HepG2 (cell line): ENCODE data around the gene TDRD9. TPM values are rescaled to one million over a fixed set of nuclear protein-coding genes. Genes with fewer than 3 reads are reported as not detected.

Experiments
- ATAC-seq: fragments of 200-7000 bp; cut with Tn5 transposase; 3 replicates; pipeline ENCODE4 v1.9.1; 2020; ENCODE audit warnings: mild to moderate bottlenecking, moderate library complexity
- BruUV-seq: library from RNA; stranded (reverse); fragments of 400-500 nt; replicated peaks from 2 replicates; lab custom pipeline; 2021; lab: Mats Ljungman, UMichigan
- CTCF ChIA-PET: fragments of 300-600 bp; formaldehyde crosslinking; extraction: SDS; loops from one replicate; lab custom pipeline; 2021; ENCODE audit warnings: low total read pairs, inconsistent platforms, low intra/inter-chr PET ratio; lab: Yijun Ruan, JAX
- POLR2A ChIA-PET: fragments of 350-600 bp; sonication (Branson Sonifier 250); formaldehyde crosslinking; loops from one replicate; lab custom pipeline; 2020; ENCODE audit warnings: antibody characterized with exemption, inconsistent platforms; lab: Yijun Ruan, JAX
- DNase-seq: peaks from one replicate; pipeline ENCODE4 v3.0.0-alpha.2; 2015; ENCODE audit warnings: low spot score
- FAIRE-seq: peaks from 3 replicates; lab custom pipeline; 2011; peaks lifted over from hg19 to GRCh38; lab: Jason Lieb, UNC
- H2AFZ ChIP-seq: one replicate; pipeline ENCODE4 v1.6.1; 2011; ENCODE audit warnings: low read length, inconsistent platforms
- H3K27ac ChIP-seq: fragments of 300-600 bp; 3 replicates; pipeline ENCODE4 v1.8.0; 2011; ENCODE audit warnings: mixed run types, mild to moderate bottlenecking, mixed read lengths, low read length, inconsistent platforms; ENCODE audit not compliant: insufficient read depth; ENCODE audit errors: extremely low read length
- H3K27me3 ChIP-seq, 2 experiments: fragments of 200-600 bp in 1 of 2; 2 replicates in 1 of 2; 3 replicates in 1 of 2; pipeline versions ENCODE4 v1.6.0 to v1.8.0; 2011; ENCODE audit warnings: low read length in 2 of 2, mild to moderate bottlenecking in 2 of 2, moderate library complexity in 2 of 2, inconsistent platforms in 1 of 2; ENCODE audit not compliant: insufficient read depth in 2 of 2, control insufficient read depth in 1 of 2
- H3K36me3 ChIP-seq, 2 experiments: fragments of 200-600 bp in 1 of 2; replicated peaks in 1 of 2; 2 replicates in 1 of 2; 3 replicates in 1 of 2; pipeline versions ENCODE4 v1.5.1 to v1.8.0; 2011; ENCODE audit warnings: low read length in 2 of 2, inconsistent platforms in 1 of 2; ENCODE audit not compliant: insufficient read depth in 2 of 2, control insufficient read depth in 1 of 2
- H3K4me1 ChIP-seq: 2 replicates; pipeline ENCODE4 v1.5.1; 2012; ENCODE audit warnings: low read length, inconsistent platforms; ENCODE audit not compliant: insufficient read depth
- H3K4me2 ChIP-seq: 2 replicates; pipeline ENCODE4 v1.6.0; 2011; ENCODE audit warnings: low read depth, low read length, inconsistent platforms
- H3K4me3 ChIP-seq, 3 experiments: fragments of 200-600 bp in 1 of 3; sonication (generic), shearing (Covaris generic) in 1 of 3; replicated peaks in 1 of 3; 2 replicates each; pipeline ENCODE4 v1.5.1; 2011 to 2016; ENCODE audit warnings: low read length in 3 of 3, inconsistent platforms in 2 of 3, low read depth in 2 of 3, mild to moderate bottlenecking in 2 of 3, control low read depth in 1 of 3, mixed read lengths in 1 of 3; ENCODE audit not compliant: insufficient read depth in 1 of 3
- H3K79me2 ChIP-seq: one replicate; pipeline ENCODE4 v1.6.1; 2011; ENCODE audit warnings: low read length, inconsistent platforms; ENCODE audit not compliant: insufficient read depth
- H3K9ac ChIP-seq: 2 replicates; pipeline ENCODE4 v1.6.0; 2011; ENCODE audit warnings: mild to moderate bottlenecking, low read depth, low read length, inconsistent platforms; ENCODE audit not compliant: insufficient read depth
- H3K9me3 ChIP-seq: 2 replicates; pipeline ENCODE4 v1.5.1; 2012; ENCODE audit warnings: mild to moderate bottlenecking, low read length
- H4K20me1 ChIP-seq: 2 replicates; pipeline ENCODE4 v1.6.0; 2011; ENCODE audit warnings: inconsistent platforms, mild to moderate bottlenecking, low read length, moderate library complexity; ENCODE audit not compliant: insufficient read depth
- CAMTA2 ChIP-seq: sonication (generic); formaldehyde crosslinking; IDR thresholded peaks from 2 replicates; pipeline ENCODE4 v1.4.0; 2020; ENCODE audit warnings: mild to moderate bottlenecking, missing genetic modification reagents, borderline replicate concordance
- IRX3 ChIP-seq: sonication (generic); formaldehyde crosslinking; IDR thresholded peaks from 2 replicates; pipeline ENCODE4 v1.8.1; 2023; ENCODE audit warnings: mild to moderate bottlenecking, low read depth, missing genetic modification reagents, borderline replicate concordance
- MXI1 ChIP-seq: IDR thresholded peaks from 3 replicates; pipeline ENCODE4 v1.6.1; 2012; ENCODE audit warnings: low read depth, low read length, inconsistent platforms, borderline replicate concordance
- NFE2L2 ChIP-seq: fragments of 150-350 bp; IDR thresholded peaks from 2 replicates; pipeline ENCODE4 v1.6.1; 2014; ENCODE audit warnings: low read length
- NFYC ChIP-seq: IDR thresholded peaks from 2 replicates; pipeline ENCODE4 v1.6.1; 2016; ENCODE audit warnings: missing genetic modification reagents, missing compliant biosample characterization
- SMARCE1 ChIP-seq: fragments of 450-650 bp; IDR thresholded peaks from 2 replicates; pipeline ENCODE4 v1.6.1; 2017; ENCODE audit warnings: borderline replicate concordance
- TEF ChIP-seq: sonication (generic); formaldehyde crosslinking; IDR thresholded peaks from 2 replicates; pipeline ENCODE4 v1.5.0; 2020; ENCODE audit warnings: missing genetic modification reagents
- ZBTB25 ChIP-seq: IDR thresholded peaks from 2 replicates; pipeline ENCODE4 v1.6.1; 2018; ENCODE audit warnings: missing genetic modification reagents
- ZFP36L2 ChIP-seq: sonication (generic); formaldehyde crosslinking; IDR thresholded peaks from 2 replicates; pipeline ENCODE4 v1.4.0; 2020; ENCODE audit warnings: missing genetic modification reagents
- ZNF362 ChIP-seq: sonication (generic); formaldehyde crosslinking; IDR thresholded peaks from 2 replicates; pipeline ENCODE4 v1.4.0; 2020; ENCODE audit warnings: missing genetic modification reagents, mild to moderate bottlenecking, borderline replicate concordance
- ZNF382 ChIP-seq: sonication (generic); formaldehyde crosslinking; IDR thresholded peaks from 2 replicates; pipeline ENCODE4 v1.5.0; 2020; ENCODE audit warnings: missing genetic modification reagents, mild to moderate bottlenecking, borderline replicate concordance
- WGBS: methylation state at CpG from one replicate; pipeline ENCODE4 v1.1.6; 2017; ENCODE audit warnings: low lambda C conversion rate; 5-methylcytosine and 5-hydroxymethylcytosine counted together
- in situ Hi-C: cut with HindIII; loops from 2 replicates; pipeline ENCODE4 v1.10.0; 2017; ENCODE audit warnings: low pct_unique_long_range_greater_than_20kb; ENCODE audit not compliant: extremely low pct_ligation_motif_present
- intact Hi-C: fragments of 100-400 bp; cut with micrococcal nuclease; formaldehyde crosslinking; loops from one replicate; pipeline ENCODE4 v1.10.0; 2022; ENCODE audit not compliant: unreplicated experiment
- polyA plus RNA-seq, 8 experiments: library from polyadenylated mRNA; depleted of rRNA in 3 of 8; stranded (reverse) in 7 of 8; unstranded in 1 of 8; fragments of >200 nt; fragmentation: Illumina TruSeq in 4 of 8; extraction: Trizol in 4 of 8; gene quantifications; 2 replicates each; pipeline versions ENCODE4 v1.2.1 to v1.2.3, GENCODE V29; 2011 to 2016; ENCODE audit warnings: low read depth in 4 of 8, missing spikeins in 1 of 8, mixed read lengths in 1 of 8; ENCODE audit not compliant: insufficient read depth in 1 of 8
- total RNA-seq, 5 experiments: library from RNA; depleted of rRNA; stranded (reverse); fragments of >200 nt; fragmentation: Illumina TruSeq; extraction: Trizol; gene quantifications; 2 replicates each; pipeline ENCODE4 v1.2.3, GENCODE V29; 2016; ENCODE audit warnings: low read depth in 1 of 5
- TF ChIP-seq, protein P1 (sequence below): sonication (generic); formaldehyde crosslinking; IDR thresholded peaks from 2 replicates; pipeline ENCODE4 v1.4.0; 2020; ENCODE audit warnings: low read depth, missing genetic modification reagents

TDRD9 gene
- total and polyA plus RNA-seq, 2 of the 13 experiments (the other 11 are each of a cell fraction or from before 2014, with no cell fraction given), result not detected

- TF ChIP-seq ZNF362 (CRISPR knock-in tag) (no peak), SMARCE1 (no peak), CAMTA2 (CRISPR knock-in tag) (no peak), MXI1 (no peak), NFYC (CRISPR knock-in tag) (no peak)
These were observed 154.6 kb downstream of the TDRD9 start (continued) for GRCh38 chr14:104082807-104083206.

- intact Hi-C loops, result no loop called here
- 45% methylated on average over 16 of the region's 16 CpGs for WGBS
- no peak overlapping the region for H2AFZ ChIP-seq
- no peak for TF ChIP-seq ZBTB25 (CRISPR knock-in tag)
- TF ChIP-seq, protein P1, sequence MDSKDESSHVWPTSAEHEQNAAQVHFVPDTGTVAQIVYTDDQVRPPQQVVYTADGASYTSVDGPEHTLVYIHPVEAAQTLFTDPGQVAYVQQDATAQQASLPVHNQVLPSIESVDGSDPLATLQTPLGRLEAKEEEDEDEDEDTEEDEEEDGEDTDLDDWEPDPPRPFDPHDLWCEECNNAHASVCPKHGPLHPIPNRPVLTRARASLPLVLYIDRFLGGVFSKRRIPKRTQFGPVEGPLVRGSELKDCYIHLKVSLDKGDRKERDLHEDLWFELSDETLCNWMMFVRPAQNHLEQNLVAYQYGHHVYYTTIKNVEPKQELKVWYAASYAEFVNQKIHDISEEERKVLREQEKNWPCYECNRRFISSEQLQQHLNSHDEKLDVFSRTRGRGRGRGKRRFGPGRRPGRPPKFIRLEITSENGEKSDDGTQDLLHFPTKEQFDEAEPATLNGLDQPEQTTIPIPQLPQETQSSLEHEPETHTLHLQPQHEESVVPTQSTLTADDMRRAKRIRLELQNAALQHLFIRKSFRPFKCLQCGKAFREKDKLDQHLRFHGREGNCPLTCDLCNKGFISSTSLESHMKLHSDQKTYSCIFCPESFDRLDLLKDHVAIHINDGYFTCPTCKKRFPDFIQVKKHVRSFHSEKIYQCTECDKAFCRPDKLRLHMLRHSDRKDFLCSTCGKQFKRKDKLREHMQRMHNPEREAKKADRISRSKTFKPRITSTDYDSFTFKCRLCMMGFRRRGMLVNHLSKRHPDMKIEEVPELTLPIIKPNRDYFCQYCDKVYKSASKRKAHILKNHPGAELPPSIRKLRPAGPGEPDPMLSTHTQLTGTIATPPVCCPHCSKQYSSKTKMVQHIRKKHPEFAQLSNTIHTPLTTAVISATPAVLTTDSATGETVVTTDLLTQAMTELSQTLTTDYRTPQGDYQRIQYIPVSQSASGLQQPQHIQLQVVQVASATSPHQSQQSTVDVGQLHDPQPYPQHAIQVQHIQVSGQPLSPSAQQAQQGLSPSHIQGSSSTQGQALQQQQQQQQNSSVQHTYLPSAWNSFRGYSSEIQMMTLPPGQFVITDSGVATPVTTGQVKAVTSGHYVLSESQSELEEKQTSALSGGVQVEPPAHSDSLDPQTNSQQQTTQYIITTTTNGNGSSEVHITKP, result no peak
- no peak for TF ChIP-seq NFE2L2
- no peak for TF ChIP-seq ZNF382 (CRISPR knock-in tag)
- TF ChIP-seq IRX3 (CRISPR knock-in tag), result no peak
- TF ChIP-seq TEF (CRISPR knock-in tag), result no peak
- TF ChIP-seq ZFP36L2 (CRISPR knock-in tag), result no peak
- TF ChIP-seq, all 625 proteins: peak for 0
- no peak for ATAC-seq
- POLR2A ChIA-PET, result no interaction called here
- no peaks in the 10 kb centered on the region for H4K20me1 ChIP-seq
- H3K4me1 ChIP-seq, result peaks cover 17% of the 10 kb centered on the region
- H3K79me2 ChIP-seq, result no peaks in the 10 kb centered on the region
- BruUV-seq, result no TSS peak
- no peak overlapping the region for H3K4me2 ChIP-seq
- in situ Hi-C loops, result no loop called here
- DNase-seq, result no peak
- no peaks in the 10 kb centered on the region for H3K9me3 ChIP-seq
- H3K4me3 ChIP-seq, result no peak overlapping the region
- H3K27me3 ChIP-seq, result peaks cover 1 to 48% of the 10 kb centered on the region in 2 experiments
- no peak for FAIRE-seq
- H3K36me3 ChIP-seq, result no peaks in the 10 kb centered on the region
- CTCF ChIA-PET, result no interaction called here
- H3K27ac ChIP-seq, result no peak overlapping the region
- no peak overlapping the region for H3K9ac ChIP-seq
These were observed 156.2 kb downstream of the TDRD9 start for GRCh38 chr14:104084251-104085002.
